NB4 (cell line): Measurements from ENCODE around the gene EN2.
A peak's percentile ranks its signal among the peaks of the same experiment; 100 is the strongest.

Experiments used
- DNase-seq: peaks from one replicate; pipeline ENCODE4 v3.0.0; 2010; ENCODE audit warnings: low read depth
- H3K4me3 ChIP-seq: one replicate; pipeline ENCODE4 v1.5.1; 2011; ENCODE audit warnings: mild to moderate bottlenecking, low read depth, low read length, moderate library complexity
- CTCF ChIP-seq: IDR thresholded peaks from one replicate; pipeline ENCODE4 v1.5.1; 2012; ENCODE audit warnings: low read depth, low read length
- MAX ChIP-seq: IDR thresholded peaks from 2 replicates; pipeline ENCODE4 v1.6.1; 2011; ENCODE audit warnings: low read depth, low read length
- MYC ChIP-seq: IDR thresholded peaks from 2 replicates; pipeline ENCODE4 v1.6.1; 2011; ENCODE audit warnings: low read depth, low read length
- POLR2A ChIP-seq: IDR thresholded peaks from 2 replicates; pipeline ENCODE4 v1.6.1; 2011; ENCODE audit warnings: mild to moderate bottlenecking; ENCODE audit not compliant: insufficient read length; ENCODE audit errors: extremely low read depth

The EN2 gene

GRCh38 chr7:155481764-155482163 lies 23.8 kb downstream of the EN2 start:
- no peak overlapping the region for H3K4me3 ChIP-seq
- DNase-seq: no peak
- TF ChIP-seq CTCF (no peak), POLR2A (no peak), MAX (no peak), MYC (no peak)

- TF ChIP-seq POLR2A: no peak
- TF ChIP-seq CTCF: no peak
- TF ChIP-seq MYC: no peak
- TF ChIP-seq MAX: no peak
- no peak for DNase-seq
- no peak overlapping the region for H3K4me3 ChIP-seq
Measured at GRCh38 chr7:155482511-155483183, 24.7 kb downstream of the EN2 start.

GRCh38 chr7:155483245-155483644 lies 25.3 kb downstream of the EN2 start:
- no peak overlapping the region for H3K4me3 ChIP-seq
- DNase-seq: peak; percentile 77
- TF ChIP-seq CTCF (no peak), MYC (0 out of 2 replicates have a peak, but pooled peaks have one; percentile 4)

- no peak for TF ChIP-seq CTCF
- no peak for TF ChIP-seq MYC
- no peak for TF ChIP-seq MAX
- no peak for TF ChIP-seq POLR2A
- DNase-seq: peak; percentile 45
- no peak overlapping the region for H3K4me3 ChIP-seq
Measured at GRCh38 chr7:155483868-155484325, 26.0 kb downstream of the EN2 start.

GRCh38 chr7:155484483-155485399 lies 26.8 kb downstream of the EN2 start:
- DNase-seq: no peak
- TF ChIP-seq POLR2A (no peak), CTCF (no peak), MAX (no peak), MYC (no peak)
- no peak overlapping the region for H3K4me3 ChIP-seq
